Measurements from ENCODE around the gene PROP1. TPM values are rescaled to one million over a fixed set of nuclear protein-coding genes. Genes with fewer than 3 reads are reported as not detected.
"Not testable (repeated sequence)": the region's sequence is repeated elsewhere in the genome, so short reads cannot be mapped to it uniquely, and the experiment has no call there.

PROP1 gene
- polyA plus RNA-seq, 1 donor from 2014 or later, result not detected

- no peak overlapping the region for H3K27ac ChIP-seq (ENCODE audit: low read length)
- no peaks in the 10 kb centered on the region for H4K20me1 ChIP-seq (ENCODE audit: insufficient read depth)
- no peak overlapping the region for H3K9ac ChIP-seq (ENCODE audit: low read length)
- no peaks in the 10 kb centered on the region for H3K9me2 ChIP-seq (ENCODE audit: insufficient read depth, low read length)
- no peaks in the 10 kb centered on the region for H3K9me3 ChIP-seq (ENCODE audit: low read length)
- no peaks in the 10 kb centered on the region for H3K79me2 ChIP-seq (replicated peaks; ENCODE audit: insufficient read depth, low read length)
- no peak overlapping the region for H2AFZ ChIP-seq (ENCODE audit: low read depth, low read length)
- no peaks in the 10 kb centered on the region for H3F3A ChIP-seq (ENCODE audit: insufficient read depth, low read length, poor library complexity, severe bottlenecking)
- TF ChIP-seq POLR2AphosphoS5 (IDR thresholded peaks at IDR 0.05) (no peak), MXI1 (conservative IDR thresholded peaks at IDR 0.05; ENCODE audit: poor library complexity, severe bottlenecking) (no peak), CTCF (IDR thresholded peaks at IDR 0.05; ENCODE audit: poor library complexity, severe bottlenecking) (no peak), EP300 (conservative IDR thresholded peaks at IDR 0.05; ENCODE audit: poor library complexity, severe bottlenecking) (no peak), SMC3 (conservative IDR thresholded peaks at IDR 0.05; ENCODE audit: poor library complexity) (no peak), REST (IDR thresholded peaks at IDR 0.05; ENCODE audit: borderline replicate concordance) (no peak), EZH2 (IDR thresholded peaks at IDR 0.05; ENCODE audit: borderline replicate concordance, insufficient read depth, low read length, poor library complexity, severe bottlenecking) (no peak), RAD21 (conservative IDR thresholded peaks at IDR 0.05) (no peak), TAF1 (IDR thresholded peaks at IDR 0.05; ENCODE audit: low read depth) (no peak)
- no peak overlapping the region for H3K4me2 ChIP-seq (ENCODE audit: low read length)
- H3K4me3 ChIP-seq (ENCODE audit: low read length), result no peak overlapping the region
- no peaks in the 10 kb centered on the region for H3K36me3 ChIP-seq (ENCODE audit: insufficient read depth, low read length)
- peaks cover 22% of the 10 kb centered on the region for H3K27me3 ChIP-seq (ENCODE audit: insufficient read depth, low read depth, low read length)
These were observed 15.3 kb downstream of the PROP1 start for GRCh38 chr5:177980743-177981151.

GRCh38 chr5:177977600-177977999, 18.4 kb downstream of the PROP1 start:
- H3K4me2 ChIP-seq (ENCODE audit: low read length); H3K79me2 ChIP-seq (replicated peaks; ENCODE audit: insufficient read depth, low read length); H3F3A ChIP-seq (ENCODE audit: insufficient read depth, low read length, poor library complexity, severe bottlenecking); H3K9me2 ChIP-seq (ENCODE audit: insufficient read depth, low read length); H3K4me3 ChIP-seq (ENCODE audit: low read length); H3K27ac ChIP-seq (ENCODE audit: low read length); H3K9ac ChIP-seq (ENCODE audit: low read length); H3K9me3 ChIP-seq (ENCODE audit: low read length); H3K36me3 ChIP-seq (ENCODE audit: insufficient read depth, low read length); H2AFZ ChIP-seq (ENCODE audit: low read depth, low read length); H3K27me3 ChIP-seq (ENCODE audit: insufficient read depth, low read depth, low read length); H4K20me1 ChIP-seq (ENCODE audit: insufficient read depth): not testable (repeated sequence)

GRCh38 chr5:177973066-177973635, 22.9 kb downstream of the PROP1 start:
- Histone ChIP-seq H3K9me3 (ENCODE audit: low read length) (peaks cover 4% of the 10 kb centered on the region), H3K27me3 (ENCODE audit: insufficient read depth, low read depth, low read length) (no peaks in the 10 kb centered on the region), H2AFZ (ENCODE audit: low read depth, low read length) (no peak overlapping the region), H3K9ac (ENCODE audit: low read length) (no peak overlapping the region), H3K4me3 (ENCODE audit: low read length) (no peak overlapping the region), H4K20me1 (ENCODE audit: insufficient read depth) (no peaks in the 10 kb centered on the region), H3K4me2 (ENCODE audit: low read length) (no peak overlapping the region), H3K36me3 (ENCODE audit: insufficient read depth, low read length) (no peaks in the 10 kb centered on the region), H3K9me2 (ENCODE audit: insufficient read depth, low read length) (no peaks in the 10 kb centered on the region), H3K79me2 (replicated peaks; ENCODE audit: insufficient read depth, low read length) (no peaks in the 10 kb centered on the region), H3F3A (ENCODE audit: insufficient read depth, low read length, poor library complexity, severe bottlenecking) (no peaks in the 10 kb centered on the region), H3K27ac (ENCODE audit: low read length) (no peak overlapping the region)
- no peak for TF ChIP-seq EZH2 (IDR thresholded peaks at IDR 0.05; ENCODE audit: borderline replicate concordance, insufficient read depth, low read length, poor library complexity, severe bottlenecking)
- no peak for TF ChIP-seq MXI1 (conservative IDR thresholded peaks at IDR 0.05; ENCODE audit: poor library complexity, severe bottlenecking)
- TF ChIP-seq RAD21 (conservative IDR thresholded peaks at IDR 0.05), result no peak
- TF ChIP-seq CTCF (IDR thresholded peaks at IDR 0.05; ENCODE audit: poor library complexity, severe bottlenecking), result no peak
- TF ChIP-seq TAF1 (IDR thresholded peaks at IDR 0.05; ENCODE audit: low read depth), result no peak
- no peak for TF ChIP-seq SMC3 (conservative IDR thresholded peaks at IDR 0.05; ENCODE audit: poor library complexity)
- no peak for TF ChIP-seq POLR2AphosphoS5 (IDR thresholded peaks at IDR 0.05)
- TF ChIP-seq REST (IDR thresholded peaks at IDR 0.05; ENCODE audit: borderline replicate concordance), result no peak
- no peak for TF ChIP-seq EP300 (conservative IDR thresholded peaks at IDR 0.05; ENCODE audit: poor library complexity, severe bottlenecking)

Measured in neural cell (in vitro differentiated cells).